Stimulated activated CD4-positive, alpha-beta T cell treated with anti-CD3 and anti-CD28 coated beads, Interleukin-1b, Interleukin-23, amount 100 ng/mL, for 4 hours (primary cell): ENCODE data around the gene BPIFA3.
"Not testable (repeated sequence)": the region's sequence is repeated elsewhere in the genome, so short reads cannot be mapped to it uniquely, and the experiment has no call there.

Source experiments
- DNase-seq, 2 donors: peaks; one replicate each; pipeline ENCODE4 v3.0.0-alpha.2; 2020; ENCODE audit warnings: low read depth in 2 of 2

The BPIFA3 gene

GRCh38 chr20:33217052-33217451 is at the start of gene BPIFA3:
Gene BPIFA3, plus strand, starts transcription at chr20:33217352. Its CDS starts 185 bp downstream, at chr20:33217537.
- no peak for DNase-seq

- DNase-seq, result no peak
Observed at GRCh38 chr20:33167859-33168258, 49.3 kb upstream of the BPIFA3 start, which contains the start of gene BPIFA2. Gene BPIFA2, plus strand, starts transcription at chr20:33168159. Its CDS starts 987 bp downstream, at chr20:33169146.

- no peak for DNase-seq
Observed at GRCh38 chr20:33169176-33169794, 47.9 kb upstream of the BPIFA3 start.

GRCh38 chr20:33172781-33173180 is 44.4 kb upstream of the BPIFA3 start:
- no peak for DNase-seq

- DNase-seq, result no peak
Observed at GRCh38 chr20:33175123-33175522, 42.0 kb upstream of the BPIFA3 start.

- DNase-seq, result no peak
Observed at GRCh38 chr20:33176101-33176500, 41.1 kb upstream of the BPIFA3 start.

- DNase-seq, result no peak
Observed at GRCh38 chr20:33177866-33178265, 39.3 kb upstream of the BPIFA3 start.

- DNase-seq, result no peak
Observed at GRCh38 chr20:33178726-33179125, 38.4 kb upstream of the BPIFA3 start.

- DNase-seq, result no peak
Observed at GRCh38 chr20:33180169-33180568, 37.0 kb upstream of the BPIFA3 start.

GRCh38 chr20:33181482-33182093 is 35.6 kb upstream of the BPIFA3 start:
- DNase-seq, result no peak

- no peak for DNase-seq
Observed at GRCh38 chr20:33183312-33183711, 33.8 kb upstream of the BPIFA3 start.

- DNase-seq, result not testable (repeated sequence)
Observed at GRCh38 chr20:33185031-33185590, 32.0 kb upstream of the BPIFA3 start.

GRCh38 chr20:33187491-33187890 is 29.7 kb upstream of the BPIFA3 start:
- DNase-seq, result no peak

GRCh38 chr20:33188421-33188820 is 28.7 kb upstream of the BPIFA3 start:
- DNase-seq, result no peak

GRCh38 chr20:33191484-33191883 is 25.7 kb upstream of the BPIFA3 start:
- no peak for DNase-seq

GRCh38 chr20:33191955-33192354 is 25.2 kb upstream of the BPIFA3 start:
- DNase-seq, result no peak

- no peak for DNase-seq
Observed at GRCh38 chr20:33192912-33193501, 24.1 kb upstream of the BPIFA3 start.

- DNase-seq, result no peak
Observed at GRCh38 chr20:33199026-33199425, 18.1 kb upstream of the BPIFA3 start.

GRCh38 chr20:33202451-33202850 is 14.7 kb upstream of the BPIFA3 start:
- no peak for DNase-seq

GRCh38 chr20:33203444-33203843 is 13.7 kb upstream of the BPIFA3 start:
- no peak for DNase-seq

- DNase-seq, result peak in 1 of 2 donors; percentile 6
Observed at GRCh38 chr20:33209789-33210188, 7.4 kb upstream of the BPIFA3 start.

GRCh38 chr20:33210371-33210770 is 6.8 kb upstream of the BPIFA3 start:
- DNase-seq, result no peak
